Activated CD4-positive, alpha-beta T cell treated with anti-CD3 and anti-CD28 coated beads, Interleukin-2, amount 50 U/mL, for 48 hours (primary cell): ENCODE results near the gene PIGQ.

ENCODE experiments used
- DNase-seq, 2 experiments: peaks; one replicate each; pipeline ENCODE4 v3.0.0-alpha.2; 2020

Gene PIGQ

GRCh38 chr16:569445-570254, at the start of gene PIGQ:
PIGQ (plus strand) TSS chr16:569968; CDS start chr16:574075, 4,107 bp downstream.
- DNase-seq: peak; percentile 66 to 70

GRCh38 chr16:520847-521246, 48.9 kb upstream of the PIGQ start:
- no peak for DNase-seq

GRCh38 chr16:521381-522210, 48.2 kb upstream of the PIGQ start:
- DNase-seq: no peak

GRCh38 chr16:522320-523096, 47.3 kb upstream of the PIGQ start:
- no peak for DNase-seq

GRCh38 chr16:523097-523741, 46.5 kb upstream of the PIGQ start:
- no peak for DNase-seq

GRCh38 chr16:524274-525040, 45.3 kb upstream of the PIGQ start:
- DNase-seq: no peak

- DNase-seq: no peak
Observed at GRCh38 chr16:525123-525519, 44.6 kb upstream of the PIGQ start.

GRCh38 chr16:525520-526180, 44.1 kb upstream of the PIGQ start:
- peak; percentile 77 to 85 for DNase-seq

- peak; percentile 34 to 41 for DNase-seq
Observed at GRCh38 chr16:526181-527014, 43.4 kb upstream of the PIGQ start.

- DNase-seq: peak; percentile 88
Observed at GRCh38 chr16:527015-527903, 42.5 kb upstream of the PIGQ start, which contains the start of gene CAPN15. CAPN15 (plus strand) TSS chr16:527712; CDS start chr16:546839, 19,127 bp downstream.

GRCh38 chr16:528111-529011, 41.4 kb upstream of the PIGQ start:
- DNase-seq: peak; percentile 58 to 71

- DNase-seq: no peak
Observed at GRCh38 chr16:529012-529575, 40.7 kb upstream of the PIGQ start.

- DNase-seq: no peak
Observed at GRCh38 chr16:530111-530817, 39.5 kb upstream of the PIGQ start.

GRCh38 chr16:531494-532125, 38.2 kb upstream of the PIGQ start:
- no peak for DNase-seq

- DNase-seq: no peak
Observed at GRCh38 chr16:533391-534123, 36.2 kb upstream of the PIGQ start.

- DNase-seq: no peak
Observed at GRCh38 chr16:534135-534534, 35.6 kb upstream of the PIGQ start.
